ENCODE results near the gene UCP1. TPM values are rescaled to one million over a fixed set of nuclear protein-coding genes. Genes with fewer than 3 reads are reported as not detected.
A peak's percentile ranks its signal among the peaks of the same experiment; 100 is the strongest.
"Not testable (repeated sequence)": the region's sequence is repeated elsewhere in the genome, so short reads cannot be mapped to it uniquely, and the experiment has no call there.

UCP1 gene
- total RNA-seq, 3 donors from 2014 or later, result not detected

DNA sequence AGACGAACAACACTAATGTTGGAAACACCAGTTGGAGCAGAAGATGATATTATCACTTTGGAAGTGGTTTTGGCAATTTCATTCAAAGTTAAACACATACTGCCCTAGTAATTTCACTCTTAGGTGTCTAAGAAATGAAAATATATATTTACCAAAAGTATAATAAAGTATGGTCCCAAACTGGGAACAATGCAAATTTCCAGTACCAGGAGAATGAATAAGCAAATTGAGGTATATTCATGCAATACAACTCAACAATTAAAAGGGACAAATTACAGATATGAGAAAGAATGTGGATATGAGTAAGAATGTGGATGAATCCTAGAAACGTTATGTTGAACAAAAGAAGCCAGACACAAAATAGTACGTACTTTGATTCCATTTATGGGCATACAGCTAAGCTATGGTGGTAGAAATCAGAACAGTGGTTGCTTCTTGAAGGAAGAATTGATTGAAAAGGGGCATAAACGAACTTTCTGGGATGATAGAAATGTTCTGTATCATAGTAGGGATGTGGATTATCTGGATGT is 34.7 kb downstream of the UCP1 start:
- intact Hi-C loops (cut with DNase I, micrococcal nuclease), result no loop called here
- Histone ChIP-seq H3K4me1 (ENCODE audit: low read depth) (no peaks in the 10 kb centered on the region), H3K9me3 (no peaks in the 10 kb centered on the region), H3K4me3 (no peak overlapping the region), H3K36me3 (ENCODE audit: low read depth) (no peaks in the 10 kb centered on the region)
- ATAC-seq (no peak), DNase-seq (no peak)
- TF ChIP-seq, protein P1, sequence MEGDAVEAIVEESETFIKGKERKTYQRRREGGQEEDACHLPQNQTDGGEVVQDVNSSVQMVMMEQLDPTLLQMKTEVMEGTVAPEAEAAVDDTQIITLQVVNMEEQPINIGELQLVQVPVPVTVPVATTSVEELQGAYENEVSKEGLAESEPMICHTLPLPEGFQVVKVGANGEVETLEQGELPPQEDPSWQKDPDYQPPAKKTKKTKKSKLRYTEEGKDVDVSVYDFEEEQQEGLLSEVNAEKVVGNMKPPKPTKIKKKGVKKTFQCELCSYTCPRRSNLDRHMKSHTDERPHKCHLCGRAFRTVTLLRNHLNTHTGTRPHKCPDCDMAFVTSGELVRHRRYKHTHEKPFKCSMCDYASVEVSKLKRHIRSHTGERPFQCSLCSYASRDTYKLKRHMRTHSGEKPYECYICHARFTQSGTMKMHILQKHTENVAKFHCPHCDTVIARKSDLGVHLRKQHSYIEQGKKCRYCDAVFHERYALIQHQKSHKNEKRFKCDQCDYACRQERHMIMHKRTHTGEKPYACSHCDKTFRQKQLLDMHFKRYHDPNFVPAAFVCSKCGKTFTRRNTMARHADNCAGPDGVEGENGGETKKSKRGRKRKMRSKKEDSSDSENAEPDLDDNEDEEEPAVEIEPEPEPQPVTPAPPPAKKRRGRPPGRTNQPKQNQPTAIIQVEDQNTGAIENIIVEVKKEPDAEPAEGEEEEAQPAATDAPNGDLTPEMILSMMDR (IDR thresholded peaks at IDR 0.05), result no peak

- Histone ChIP-seq H3K4me3 (no peak overlapping the region), H3K36me3 (ENCODE audit: low read depth) (no peaks in the 10 kb centered on the region), H3K9me3 (no peaks in the 10 kb centered on the region), H3K4me1 (ENCODE audit: low read depth) (peaks cover 7% of the 10 kb centered on the region)
- DNase-seq (no peak), ATAC-seq (no peak)
- intact Hi-C loops (cut with DNase I, micrococcal nuclease), result no loop called here
- TF ChIP-seq, protein P1 (IDR thresholded peaks at IDR 0.05), result no peak
These were observed 39.3 kb downstream of the UCP1 start for GRCh38 chr4:140529434-140529833.

- intact Hi-C loops (cut with DNase I, micrococcal nuclease), result no loop called here
- DNase-seq (peak; percentile 97 to 100 (median 99)), ATAC-seq (peak; percentile 100)
- H3K4me3 ChIP-seq, result peak within 1 kb of the TSS; percentile 76
- peaks cover 7% of the 10 kb centered on the region for H3K4me1 ChIP-seq (ENCODE audit: low read depth)
- TF ChIP-seq, protein P1 (IDR thresholded peaks at IDR 0.05), result peak; percentile 96
- H3K9me3 ChIP-seq, result no peaks in the 10 kb centered on the region
- no peaks in the 10 kb centered on the region for H3K36me3 ChIP-seq (ENCODE audit: low read depth)
These were observed 44.7 kb downstream of the UCP1 start, which contains the start of gene ELMOD2 for GRCh38 chr4:140523857-140524742. TSS of gene ELMOD2 (plus strand) at chr4:140524168. CDS start at chr4:140525429, 1,261 bp downstream.

DNA sequence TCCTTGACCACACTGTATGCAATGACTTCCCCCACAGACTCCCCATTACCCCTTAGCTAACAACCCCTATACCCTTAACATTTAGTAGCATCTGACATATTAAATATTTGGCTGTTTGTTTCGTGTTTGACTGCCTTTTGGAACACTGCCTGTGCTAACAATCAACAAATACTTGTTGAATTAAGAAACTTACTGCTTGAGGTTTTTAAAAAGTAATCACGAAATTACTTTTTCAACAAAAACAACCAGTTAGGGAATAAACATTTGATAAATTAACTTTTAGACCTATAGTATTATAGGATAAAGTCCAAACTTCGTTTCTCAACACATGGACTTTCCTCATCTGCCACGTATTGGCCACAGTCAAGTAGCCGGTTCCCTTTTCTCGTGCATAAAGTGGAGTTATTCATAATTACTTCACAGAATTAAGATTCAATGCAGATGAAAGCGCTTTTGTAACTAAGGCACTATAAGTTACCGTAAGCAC is 45.3 kb downstream of the UCP1 start:
- DNase-seq (no peak), ATAC-seq (peak; percentile 3)
- Histone ChIP-seq H3K4me1 (ENCODE audit: low read depth) (peaks cover 7% of the 10 kb centered on the region), H3K4me3 (no peak overlapping the region), H3K36me3 (ENCODE audit: low read depth) (no peaks in the 10 kb centered on the region), H3K9me3 (no peaks in the 10 kb centered on the region)
- TF ChIP-seq, protein P1 (IDR thresholded peaks at IDR 0.05), result no peak
- intact Hi-C loops (cut with DNase I, micrococcal nuclease), result no loop called here

DNA sequence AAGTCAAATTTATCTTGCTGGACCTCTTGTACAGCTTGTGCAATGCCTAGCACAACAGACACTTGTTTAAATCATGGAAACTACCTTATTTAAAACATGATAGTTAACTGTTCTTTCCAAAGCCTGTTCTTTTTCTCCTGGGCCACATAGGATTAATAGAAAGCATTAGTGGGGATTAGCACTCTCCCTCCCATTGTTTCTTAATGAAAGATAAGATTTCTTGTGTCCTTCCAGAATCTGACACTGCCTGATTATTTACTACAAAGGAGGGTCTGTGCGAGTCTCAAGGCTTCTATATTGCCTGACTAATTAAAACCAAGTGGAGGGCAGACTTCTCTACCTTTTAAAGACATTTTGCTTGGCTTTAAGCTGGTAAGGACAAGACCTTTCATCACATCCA is 53.3 kb downstream of the UCP1 start:
- H3K4me3 ChIP-seq, result no peak overlapping the region
- no peaks in the 10 kb centered on the region for H3K36me3 ChIP-seq (ENCODE audit: low read depth)
- TF ChIP-seq, protein P1 (IDR thresholded peaks at IDR 0.05), result no peak
- H3K9me3 ChIP-seq, result no peaks in the 10 kb centered on the region
- ATAC-seq (no peak), DNase-seq (no peak)
- no peaks in the 10 kb centered on the region for H3K4me1 ChIP-seq (ENCODE audit: low read depth)
- intact Hi-C loops (cut with DNase I, micrococcal nuclease), result no loop called here

GRCh38 chr4:140513765-140514164 is 55.0 kb downstream of the UCP1 start:
- intact Hi-C loops (cut with DNase I, micrococcal nuclease); H3K9me3 ChIP-seq; H3K4me1 ChIP-seq (ENCODE audit: low read depth); H3K36me3 ChIP-seq (ENCODE audit: low read depth); H3K4me3 ChIP-seq; DNase-seq; ATAC-seq: not testable (repeated sequence)
